Head of caudate nucleus (tissue), 42 donors: ENCODE results near the gene ZW10.
A peak's percentile ranks its signal among the peaks of the same experiment; 100 is the strongest.
"Not testable (repeated sequence)": the region's sequence is repeated elsewhere in the genome, so short reads cannot be mapped to it uniquely, and the experiment has no call there.

Source experiments
- DNase-seq, 42 donors: peaks; one replicate each; pipeline versions ENCODE4 v3.0.0 to v3.0.0-alpha.2; 2020 to 2021; ENCODE audit warnings: mixed read lengths in 7 of 42
- intact Hi-C: fragments of 100-400 bp; cut with DNase I; formaldehyde crosslinking; loops from one replicate; pipeline ENCODE4 v1.15.0; 2022

ZW10 gene, protein sequence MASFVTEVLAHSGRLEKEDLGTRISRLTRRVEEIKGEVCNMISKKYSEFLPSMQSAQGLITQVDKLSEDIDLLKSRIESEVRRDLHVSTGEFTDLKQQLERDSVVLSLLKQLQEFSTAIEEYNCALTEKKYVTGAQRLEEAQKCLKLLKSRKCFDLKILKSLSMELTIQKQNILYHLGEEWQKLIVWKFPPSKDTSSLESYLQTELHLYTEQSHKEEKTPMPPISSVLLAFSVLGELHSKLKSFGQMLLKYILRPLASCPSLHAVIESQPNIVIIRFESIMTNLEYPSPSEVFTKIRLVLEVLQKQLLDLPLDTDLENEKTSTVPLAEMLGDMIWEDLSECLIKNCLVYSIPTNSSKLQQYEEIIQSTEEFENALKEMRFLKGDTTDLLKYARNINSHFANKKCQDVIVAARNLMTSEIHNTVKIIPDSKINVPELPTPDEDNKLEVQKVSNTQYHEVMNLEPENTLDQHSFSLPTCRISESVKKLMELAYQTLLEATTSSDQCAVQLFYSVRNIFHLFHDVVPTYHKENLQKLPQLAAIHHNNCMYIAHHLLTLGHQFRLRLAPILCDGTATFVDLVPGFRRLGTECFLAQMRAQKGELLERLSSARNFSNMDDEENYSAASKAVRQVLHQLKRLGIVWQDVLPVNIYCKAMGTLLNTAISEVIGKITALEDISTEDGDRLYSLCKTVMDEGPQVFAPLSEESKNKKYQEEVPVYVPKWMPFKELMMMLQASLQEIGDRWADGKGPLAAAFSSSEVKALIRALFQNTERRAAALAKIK

GRCh38 chr11:113773416-113774173 is at the start of gene ZW10:
TSS of gene ZW10 (minus strand) at chr11:113773692. CDS start at chr11:113773666, 26 bp downstream.
- intact Hi-C loops = no loop called here
- DNase-seq = peak; percentile 90 to 99 (median 97)

- DNase-seq = no peak
- intact Hi-C loops = no loop called here
These were observed 44.9 kb upstream of the ZW10 start for GRCh38 chr11:113818426-113818825.

DNA sequence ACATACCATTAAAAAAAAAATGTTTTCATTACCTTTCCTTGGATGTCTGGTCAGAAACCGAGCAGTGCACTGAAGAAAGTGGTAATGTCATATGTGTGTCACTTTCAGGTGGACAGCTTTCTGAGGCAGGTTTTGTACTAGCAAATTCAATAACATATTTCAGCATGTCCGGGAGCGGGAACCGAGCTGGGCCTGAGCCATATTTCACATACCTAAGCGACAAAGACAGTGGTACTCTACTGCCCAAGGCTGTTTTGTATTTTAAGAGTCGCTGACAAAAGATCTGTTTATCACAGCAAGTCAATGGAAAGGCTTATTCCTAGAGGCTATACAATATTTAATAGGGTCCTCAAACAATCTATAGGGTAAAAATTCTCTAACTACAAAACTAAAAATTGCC is 44.1 kb upstream of the ZW10 start:
- intact Hi-C loops = no loop called here

GRCh38 chr11:113817162-113817561 is 43.7 kb upstream of the ZW10 start:
- no peak for DNase-seq
- intact Hi-C loops = no loop called here

More for the DNA sequence above, 44.1 kb upstream of the ZW10 start:
- DNase-seq = no peak

DNA sequence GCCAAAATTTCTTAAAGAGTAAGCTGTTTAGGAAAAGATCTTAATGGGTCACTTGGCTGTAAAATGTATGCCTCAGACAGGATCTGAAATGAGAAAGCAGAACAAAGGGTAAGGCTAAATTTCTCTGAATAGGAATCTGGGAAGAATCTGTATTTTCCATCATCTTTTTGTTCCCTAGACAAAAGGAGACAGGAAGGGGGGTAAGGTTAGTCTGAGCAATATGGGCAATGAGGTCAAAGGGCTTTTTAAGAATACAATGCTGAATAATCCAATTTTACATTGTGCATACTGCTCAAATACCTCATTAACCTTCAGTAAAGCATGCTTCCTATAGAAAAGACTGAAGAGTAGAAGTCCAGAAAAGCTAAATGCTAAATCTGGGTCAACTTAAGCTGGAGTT is 40.7 kb upstream of the ZW10 start:
- intact Hi-C loops = no loop called here

DNA sequence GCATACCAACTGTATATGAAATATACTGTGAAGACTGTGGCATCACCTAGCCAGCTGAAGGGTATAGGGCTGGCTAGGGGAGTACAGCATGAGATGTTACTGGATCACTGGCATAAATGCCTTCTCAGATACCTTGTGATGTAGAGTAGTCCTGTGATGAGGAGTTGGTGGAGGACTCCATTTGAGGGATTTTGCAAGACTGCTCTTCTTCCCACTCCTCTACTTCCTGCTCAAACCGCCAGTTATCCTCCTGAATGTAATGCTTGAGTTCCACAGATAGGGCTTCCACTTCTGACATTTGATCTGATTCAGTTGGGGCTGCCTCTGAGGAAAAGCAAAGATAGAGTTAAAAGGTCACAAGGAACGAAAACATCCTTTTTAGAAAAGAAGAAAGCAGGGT is 35.4 kb upstream of the ZW10 start:
- DNase-seq = no peak
- intact Hi-C loops = no loop called here

More for the DNA sequence above, 40.7 kb upstream of the ZW10 start:
- DNase-seq = no peak

DNA sequence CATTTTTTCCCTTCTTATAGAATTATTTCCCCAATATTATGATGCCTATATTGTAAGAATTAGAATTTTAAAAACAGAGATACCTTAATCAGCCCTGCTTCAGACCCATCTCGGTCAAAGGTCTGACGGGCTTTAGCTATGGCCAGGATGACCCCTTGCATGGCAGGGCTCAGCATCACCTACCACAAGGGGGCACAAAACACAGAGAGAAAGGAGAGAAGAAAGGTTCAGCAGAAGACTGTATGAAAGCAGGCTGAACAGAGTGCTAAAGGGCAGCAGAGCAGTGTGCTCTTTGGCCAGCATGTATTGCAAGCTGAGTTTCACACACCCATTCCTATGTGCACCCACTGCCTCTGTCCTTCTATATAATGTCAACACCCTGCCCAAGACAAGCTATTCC is 32.9 kb upstream of the ZW10 start:
- peak in 4 of 42 donors; percentile 4 to 30 (median 18) for DNase-seq
- intact Hi-C loops = no loop called here

GRCh38 chr11:113805640-113806039 is 32.1 kb upstream of the ZW10 start:
- DNase-seq = no peak
- intact Hi-C loops = no loop called here

DNA sequence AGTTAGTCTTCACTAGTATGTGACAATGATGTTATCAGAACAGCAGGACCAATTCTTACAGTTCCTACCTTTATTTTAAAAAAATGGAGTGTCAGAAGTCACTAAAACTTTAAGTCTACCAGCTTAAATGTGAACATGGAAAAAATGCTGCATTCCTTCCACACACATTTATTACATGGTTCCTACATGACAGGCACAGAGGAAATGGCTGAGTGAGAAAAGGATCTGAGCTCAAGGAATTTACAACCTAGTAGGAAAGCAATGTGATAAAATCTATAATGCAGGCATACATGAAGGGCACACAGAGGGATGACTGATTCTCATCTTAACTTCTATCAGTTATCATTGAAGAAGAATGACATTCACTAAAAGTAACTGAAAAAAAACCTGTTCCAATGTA is 29.1 kb upstream of the ZW10 start:
- intact Hi-C loops = no loop called here
- no peak for DNase-seq

DNA sequence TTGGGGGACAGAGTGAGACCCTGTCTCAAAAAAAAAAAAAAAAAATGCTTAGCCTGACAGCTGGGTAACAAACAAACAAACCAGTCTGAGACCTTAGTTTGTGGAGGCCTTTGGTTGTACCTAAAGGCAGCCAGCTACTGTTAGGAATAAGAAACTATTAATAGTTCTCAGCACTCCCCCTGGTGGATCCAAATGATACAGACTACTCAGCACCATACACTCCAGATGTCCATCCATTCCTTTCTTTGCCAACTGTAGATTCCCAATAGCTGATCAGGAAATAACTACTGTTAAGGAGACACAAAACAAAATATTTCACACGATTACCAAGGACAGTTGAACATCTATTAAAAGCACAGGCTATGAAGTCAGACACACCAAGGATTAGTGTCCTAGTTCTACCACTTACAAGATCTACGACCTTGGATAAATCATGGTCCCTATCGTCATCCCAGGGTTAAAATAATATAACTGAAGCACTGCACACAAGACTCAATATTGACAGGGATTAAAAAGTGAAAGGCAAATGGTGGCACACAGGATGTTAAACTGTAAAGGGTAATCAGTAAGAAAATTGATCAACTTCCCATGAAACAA is 23.3 kb upstream of the ZW10 start:
- intact Hi-C loops = no loop called here
- DNase-seq = peak in 20 of 42 donors; percentile 16 to 81 (median 55)

GRCh38 chr11:113789675-113790320 is 16.3 kb upstream of the ZW10 start:
- no peak for DNase-seq
- intact Hi-C loops = no loop called here

DNA sequence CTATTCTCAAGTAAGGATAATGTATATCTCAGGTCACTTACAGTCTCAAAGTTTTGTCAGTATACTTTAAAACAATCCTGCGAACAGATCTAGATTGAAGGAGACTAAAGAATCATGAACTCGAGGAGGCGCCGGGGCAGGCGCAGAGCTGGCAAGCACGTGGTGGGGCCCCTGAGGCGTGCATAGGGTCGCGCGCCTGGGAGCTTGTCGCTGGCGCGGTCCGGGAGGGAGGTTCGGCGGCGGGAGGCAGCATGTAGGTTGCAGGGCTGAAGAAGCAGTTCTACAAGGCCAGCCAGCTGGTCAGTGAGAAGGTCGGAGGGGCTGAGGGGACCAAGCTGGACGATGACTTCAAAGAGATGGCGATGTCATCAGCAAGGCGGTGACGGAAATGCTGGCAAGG is 15.5 kb upstream of the ZW10 start:
- intact Hi-C loops, DNase-seq: not testable (repeated sequence)

DNA sequence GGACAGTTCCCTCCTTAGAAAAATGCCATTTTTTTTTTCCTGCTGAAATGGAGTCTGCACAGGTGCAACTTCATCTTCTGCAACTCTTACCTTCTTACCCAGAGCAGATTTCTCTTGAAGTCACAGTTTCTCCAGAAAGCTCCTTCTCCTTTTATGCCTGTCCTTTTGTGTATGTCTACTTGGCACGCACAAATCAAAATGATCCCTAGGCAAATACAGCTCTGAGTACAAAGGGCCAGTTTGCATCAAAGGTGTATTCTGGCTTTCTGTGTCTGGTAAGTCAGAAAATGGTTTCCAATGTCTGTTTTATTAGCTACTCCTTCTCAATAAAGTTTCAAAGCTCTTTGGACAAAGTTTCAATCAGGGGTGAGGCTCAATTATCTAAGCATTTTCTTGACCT is 8.6 kb upstream of the ZW10 start:
- intact Hi-C loops = no loop called here

GRCh38 chr11:113781682-113782081 is 8.2 kb upstream of the ZW10 start:
- intact Hi-C loops = no loop called here
- no peak for DNase-seq

More for the DNA sequence above, 8.6 kb upstream of the ZW10 start:
- DNase-seq = no peak

DNA sequence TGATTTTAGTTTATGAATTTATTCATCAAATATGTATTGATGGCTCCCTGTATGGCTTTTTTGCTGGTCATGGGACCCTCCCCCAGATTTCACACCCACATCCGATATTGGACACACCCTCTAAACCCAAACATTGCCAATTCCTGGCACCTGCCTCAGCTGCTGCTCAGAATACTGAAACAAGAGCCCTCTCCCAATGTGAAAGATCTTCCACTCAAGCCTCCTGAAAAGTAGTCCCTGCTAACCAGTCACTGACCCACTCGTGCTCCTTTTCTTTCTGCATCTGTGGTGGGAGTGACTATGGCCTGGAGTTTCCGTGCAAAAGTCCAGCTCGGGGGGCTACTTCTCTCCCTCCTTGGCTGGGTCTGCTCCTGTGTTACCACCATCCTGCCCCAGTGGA is 6.0 kb upstream of the ZW10 start, which contains the start of gene CLDN25:
Gene CLDN25, plus strand, starts transcription at position 301 of the 400 bp plus-strand sequence. Its CDS starts 0 bp downstream, at position 301.
- intact Hi-C loops = no loop called here
- no peak for DNase-seq

GRCh38 chr11:113778111-113778910 is 4.8 kb upstream of the ZW10 start:
- DNase-seq = peak in 41 of 42 donors; percentile 21 to 85 (median 66)
- intact Hi-C loops = no loop called here

- intact Hi-C loops = no loop called here
- DNase-seq = no peak
These were observed 647 bp upstream of the ZW10 start for GRCh38 chr11:113774174-113774503.

- peak in 6 of 42 donors; percentile 4 to 39 (median 14) for DNase-seq
- intact Hi-C loops = no loop called here
These were observed 438 bp downstream of the ZW10 start for GRCh38 chr11:113773092-113773415.
